Heart right ventricle (tissue), 16 donors: ENCODE measurements around the gene GARIN1A. TPM values are rescaled to one million over a fixed set of nuclear protein-coding genes. Genes with fewer than 3 reads are reported as not detected.
"Not testable (repeated sequence)": the region's sequence is repeated elsewhere in the genome, so short reads cannot be mapped to it uniquely, and the experiment has no call there.

Experiments used
- ATAC-seq, 8 donors: fragments of 200-7000 bp; cut with Tn5 transposase; one replicate each; pipeline ENCODE4 v1.9.1; 2020; ENCODE audit warnings: mild to moderate bottlenecking in 8 of 8, moderate library complexity in 8 of 8, moderate number of reproducible peaks in 1 of 8
- DNase-seq, 2 donors: peaks; one replicate each; pipeline ENCODE4 v3.0.0-alpha.2; 2020
- H3K27ac ChIP-seq, 10 donors: fragments of 200-600 bp; sonication (generic) in 2 of 10; one replicate each; pipeline versions ENCODE4 v1.5.0 to v1.8.0; 2020 to 2022; ENCODE audit warnings: mild to moderate bottlenecking in 3 of 10
- H3K27me3 ChIP-seq, 7 donors: fragments of 200-600 bp; one replicate each; pipeline ENCODE4 v1.8.0; 2021 to 2022; ENCODE audit warnings: mild to moderate bottlenecking in 2 of 7
- H3K36me3 ChIP-seq, 9 donors: fragments of 200-600 bp; sonication (generic) in 1 of 9; one replicate each; pipeline versions ENCODE4 v1.5.0 to v1.8.0; 2020 to 2022; ENCODE audit warnings: mild to moderate bottlenecking in 2 of 9
- H3K4me1 ChIP-seq, 9 donors: fragments of 200-600 bp; sonication (generic) in 1 of 9; one replicate each; pipeline versions ENCODE4 v1.5.0 to v1.8.0; 2020 to 2022; ENCODE audit warnings: mild to moderate bottlenecking in 4 of 9
- H3K4me3 ChIP-seq, 10 donors: fragments of 200-600 bp; sonication (generic) in 2 of 10; one replicate each; pipeline versions ENCODE4 v1.5.0 to v1.8.0; 2020 to 2022; ENCODE audit warnings: mild to moderate bottlenecking in 7 of 10, moderate library complexity in 2 of 10
- H3K9me3 ChIP-seq, 11 donors: fragments of 200-600 bp in 10 of 11; sonication (generic) in 2 of 11; one replicate each; pipeline versions ENCODE4 v1.5.0 to v1.8.0; 2013 to 2022; ENCODE audit warnings: mild to moderate bottlenecking in 2 of 11, control low read depth in 1 of 11, moderate library complexity in 1 of 11
- CTCF ChIP-seq, 9 donors: fragments of 200-600 bp; sonication (generic) in 2 of 9; IDR thresholded peaks; one replicate each; pipeline versions ENCODE4 v1.5.0 to v1.8.0; 2021 to 2022; ENCODE audit warnings: antibody characterized with exemption in 9 of 9, mild to moderate bottlenecking in 5 of 9, moderate library complexity in 1 of 9
- WGBS, 2 donors: extraction: QIAGEN DNeasy Blood & Tissue Kit; methylation state at CpG; one replicate each; pipeline ENCODE4 v1.1.7; 2013; ENCODE audit warnings: inconsistent platforms in 1 of 2; 5-methylcytosine and 5-hydroxymethylcytosine counted together
- intact Hi-C, 10 donors: fragments of 100-400 bp; cut with DNase I; formaldehyde crosslinking; loops; one replicate each; pipeline versions ENCODE4 v1.11.1 to v1.14.2; 2022
- polyA plus RNA-seq, 2 donors: library from polyadenylated mRNA; stranded (reverse); fragments of 200-250 nt; gene quantifications; one replicate each; pipeline ENCODE4 v1.2.3, GENCODE V29; 2013
- total RNA-seq, 10 donors: library from RNA; stranded (reverse); fragmentation: NEBNext Ultra II Directional in 3 of 10; extraction: Animal tissue kit (Norgen Biotek cat#: 25700) in 3 of 10; gene quantifications; one replicate each; pipeline versions ENCODE4 v1.2.1 to v1.2.4, GENCODE V29; 2021 to 2023
- donor health status: Arrhythmogenic right ventricular cardiomyopathy.
- donor health status: ischemic (EF 13 %, LVEDD 7.1; RV severe dilation, severe dysfunction).
- donor health status: healthy with polysubstance abuse.
- donor health status: DM: no; HTN: yes; CAD: no.
- donor health status: DM: no; HTN: no; CAD: no.
- donor health status: ischemic (EF 25% LVEDD 6.9; RV normal size, moderate dysfunction).
- donor health status: ischemic (EF 25% LVEDD 5.7; RV mildly dilated, moderate dysfunction).
- donor health status: healthy.
- donor health status: DM: yes; HTN: yes; CAD: no.
- donor health status: Ischemic cardiomyopathy.
- donor health status: ischemic (EF 35%, LVEDD 5.7; RV mildly dilated, moderate dysfunction).
- donor health status: nonischemic (EF 11% LVEDD 7.7; RV severe dilation, severe dysfunction).
- donor health status: DM: yes; HTN: yes; CAD: no.
- donor health status: PGD.
- donor health status: ischemic (EF 29% LVEDD 5.4; RV normal size, mild dysfunction).
- donor health status: nonischemic (EF 23%, LVEDD 6.1; RV moderate dilation, normal function).

The GARIN1A gene
- total and polyA plus RNA-seq, 12 donors: 0.74 to 13.7 (median 2.7) TPM

- H3K27me3 ChIP-seq: no peaks in the 10 kb centered on the region
- ATAC-seq (no peak), DNase-seq (no peak)
- no peak overlapping the region for H3K4me3 ChIP-seq
- intact Hi-C loops: no loop called here
- no peak for TF ChIP-seq CTCF (IDR thresholded peaks at IDR 0.05)
- no peaks in the 10 kb centered on the region for H3K9me3 ChIP-seq
- H3K4me1 ChIP-seq: no peaks in the 10 kb centered on the region
- H3K27ac ChIP-seq: no peak overlapping the region
- peaks cover 0 to 24% (median 0%) of the 10 kb centered on the region in 9 donors for H3K36me3 ChIP-seq
- 92 to 94% methylated on average over 3 of the region's 3 CpGs for WGBS, 2 donors
Measured at GRCh38 chr7:128687131-128687530, 15.0 kb downstream of the GARIN1A start.

DNA sequence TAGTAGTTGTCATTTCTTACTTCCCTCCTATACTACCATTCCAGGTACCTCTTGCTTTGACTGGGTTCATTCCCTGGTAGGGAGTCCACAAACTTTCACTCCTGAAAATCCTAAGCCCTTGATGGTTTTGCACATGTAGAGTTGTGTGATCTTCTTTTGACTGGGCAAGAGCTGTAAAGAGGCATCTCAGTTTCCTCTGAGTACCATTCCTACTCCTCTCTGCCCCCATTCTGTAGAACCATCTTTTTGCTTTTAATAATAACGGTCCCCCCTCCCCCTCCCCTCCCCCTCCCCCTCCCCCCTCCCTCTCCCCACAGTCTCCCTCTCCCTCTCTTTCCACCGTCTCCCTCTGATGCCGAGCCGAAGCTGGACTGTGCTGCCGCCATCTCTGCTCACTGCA lies 16.4 kb downstream of the GARIN1A start:
- ATAC-seq: no peak
- WGBS, 2 donors: 78% methylated on average over 4 of the region's 5 CpGs; no CpG with 5 or more reads in 1 of the 2 donors
- Histone ChIP-seq H3K27me3 (no peaks in the 10 kb centered on the region), H3K36me3 (peaks cover 0 to 13% (median 0%) of the 10 kb centered on the region in 9 donors), H3K4me3 (no peak overlapping the region), H3K4me1 (no peaks in the 10 kb centered on the region), H3K27ac (no peak overlapping the region), H3K9me3 (no peaks in the 10 kb centered on the region)
- no peak for DNase-seq
- TF ChIP-seq CTCF (IDR thresholded peaks at IDR 0.05): no peak
- intact Hi-C loops: no loop called here

DNA sequence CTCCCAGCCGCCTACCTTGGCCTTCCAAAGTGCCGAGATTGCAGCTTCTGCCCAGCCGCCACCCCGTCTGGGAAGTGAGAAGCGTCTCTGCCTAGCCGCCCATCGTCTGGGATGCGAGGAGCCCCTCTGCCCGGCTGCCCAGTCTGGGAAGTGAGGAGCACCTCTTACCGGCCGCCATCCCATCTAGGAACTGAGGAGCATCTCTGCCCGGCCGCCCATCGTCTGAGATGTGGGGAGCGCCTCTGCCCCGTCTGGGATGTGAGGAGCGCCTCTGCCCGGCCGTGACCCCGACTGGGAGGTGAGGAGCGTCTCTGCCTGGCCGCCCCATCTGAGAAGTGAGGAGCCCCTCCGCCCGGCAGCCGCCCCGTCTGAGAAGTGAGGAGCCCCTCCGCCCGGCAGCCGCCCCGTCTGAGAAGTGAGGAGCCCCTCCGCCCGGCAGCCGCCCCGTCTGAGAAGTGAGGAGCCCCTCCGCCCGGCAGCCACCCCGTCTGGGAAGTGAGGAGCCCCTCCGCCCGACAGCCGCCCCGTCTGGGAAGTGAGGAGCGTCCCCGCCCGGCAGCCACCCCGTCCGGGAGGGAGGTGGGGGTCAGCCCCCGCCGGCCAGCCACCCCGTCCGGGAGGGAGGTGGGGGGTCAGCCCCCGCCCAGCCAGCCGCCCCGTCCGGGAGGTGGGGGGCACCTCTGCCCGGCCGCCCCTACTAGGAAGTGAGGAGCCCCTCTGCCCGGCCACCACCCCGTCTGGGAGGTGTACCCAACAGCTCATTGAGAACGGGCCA lies 17.3 kb downstream of the GARIN1A start:
- WGBS, 2 donors: 94 to 95% methylated on average over 44 to 49 of the region's 59 CpGs
- peaks cover 0 to 13% (median 0%) of the 10 kb centered on the region in 9 donors for H3K36me3 ChIP-seq
- H3K9me3 ChIP-seq, ATAC-seq, H3K4me1 ChIP-seq, H3K27me3 ChIP-seq, H3K27ac ChIP-seq, intact Hi-C loops, H3K4me3 ChIP-seq, DNase-seq: not testable (repeated sequence)

DNA sequence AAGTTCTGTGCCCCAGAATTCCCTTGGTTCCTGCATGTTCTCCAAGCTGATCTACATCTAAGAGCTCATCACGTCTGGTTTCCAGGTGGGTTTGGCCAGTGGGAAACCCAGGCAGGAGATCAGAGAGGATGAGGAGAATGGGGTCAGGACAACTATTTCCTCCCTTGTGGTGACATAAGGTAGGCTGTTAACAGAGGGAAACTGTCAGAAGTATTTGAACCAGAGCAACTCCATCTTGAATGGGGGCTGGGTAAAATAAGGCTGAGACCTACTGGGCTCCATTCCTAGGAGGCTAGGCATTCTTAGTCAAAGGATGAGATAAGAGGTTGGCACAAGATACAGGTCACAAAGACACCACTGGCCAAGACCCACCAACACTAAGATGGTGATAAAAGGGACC lies 19.1 kb downstream of the GARIN1A start:
- no peaks in the 10 kb centered on the region for H3K9me3 ChIP-seq
- DNase-seq (no peak), ATAC-seq (no peak)
- H3K36me3 ChIP-seq: peaks cover 0 to 4% (median 0%) of the 10 kb centered on the region in 9 donors
- H3K4me3 ChIP-seq: no peak overlapping the region
- no peak for TF ChIP-seq CTCF (IDR thresholded peaks at IDR 0.05)
- H3K4me1 ChIP-seq: no peaks in the 10 kb centered on the region
- 63 to 73% methylated on average over 1 of the region's 1 CpG for WGBS, 2 donors
- intact Hi-C loops: no loop called here
- no peak overlapping the region for H3K27ac ChIP-seq
- peaks cover 0 to 11% (median under 1%) of the 10 kb centered on the region in 7 donors for H3K27me3 ChIP-seq

DNA sequence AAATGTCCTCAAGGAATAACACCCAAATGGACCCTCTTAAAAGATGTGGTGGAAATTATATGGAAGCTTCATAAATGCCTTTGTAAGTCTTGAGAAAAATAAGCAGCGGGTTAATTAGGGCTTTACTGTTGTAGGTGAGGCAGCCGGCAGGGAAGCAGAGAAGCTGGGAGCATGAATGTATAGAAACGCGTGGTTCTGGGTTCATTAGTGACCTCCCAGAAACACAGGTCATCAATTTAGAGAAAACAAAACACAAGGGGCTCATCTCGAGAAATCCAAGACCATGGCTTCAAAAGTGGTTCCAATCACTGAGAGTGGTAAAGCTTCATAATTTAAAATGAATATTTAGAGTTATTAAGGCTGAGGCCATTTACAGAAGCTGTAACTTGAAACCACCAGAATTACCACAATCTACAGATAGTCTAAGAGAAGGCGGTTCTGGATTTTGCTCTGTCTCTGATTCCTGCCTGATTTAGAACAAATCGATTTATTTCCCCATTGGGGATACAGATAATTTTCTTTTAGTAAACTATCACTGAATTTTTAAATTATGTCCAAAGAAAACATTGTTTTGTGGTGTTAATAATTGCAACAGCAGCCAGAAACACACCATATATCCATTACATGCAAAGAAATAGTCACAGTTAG lies 20.7 kb downstream of the GARIN1A start:
- intact Hi-C loops: no loop called here
- no peaks in the 10 kb centered on the region for H3K9me3 ChIP-seq
- peaks cover 0 to 8% (median 6%) of the 10 kb centered on the region in 9 donors for H3K4me1 ChIP-seq
- H3K4me3 ChIP-seq: no peak overlapping the region
- H3K27me3 ChIP-seq: peaks cover 0 to 26% (median 16%) of the 10 kb centered on the region in 7 donors
- no peaks in the 10 kb centered on the region for H3K36me3 ChIP-seq
- DNase-seq (no peak), ATAC-seq (no peak)
- no peak for TF ChIP-seq CTCF (IDR thresholded peaks at IDR 0.05)
- no peak overlapping the region for H3K27ac ChIP-seq
- 77 to 78% methylated on average over 7 of the region's 7 CpGs for WGBS, 2 donors
